Measurements from ENCODE around the gene FZR1.

- TF ChIP-seq CTCF (IDR thresholded peaks at IDR 0.05) (no peak), EP300 (IDR thresholded peaks at IDR 0.05; ENCODE audit: low read depth) (no peak)
These were observed 11.5 kb downstream of the FZR1 start for GRCh38 chr19:3517638-3518037.

Measured in transverse colon (tissue), 3 donors.